ENCODE data around the gene PLOD1. TPM values are rescaled to one million over a fixed set of nuclear protein-coding genes. Genes with fewer than 3 reads are reported as not detected.
A peak's percentile ranks its signal among the peaks of the same experiment; 100 is the strongest.

The PLOD1 gene
- total RNA-seq, 1 experiment from 2014 or later: 138 TPM

- Histone ChIP-seq H3K27ac (no peak overlapping the region), H3K36me3 (peaks cover 2% of the 10 kb centered on the region; the same call in 1 of the 2 replicates), H3K4me1 (peaks cover 30% of the 10 kb centered on the region), H3K27me3 (no peaks in the 10 kb centered on the region), H3K4me3 (no peak overlapping the region), H3K9me3 (replicated peaks) (no peaks in the 10 kb centered on the region)
- DNase-seq: no peak
These were observed 7.8 kb downstream of the PLOD1 start for GRCh38 chr1:11942280-11942679.

DNA sequence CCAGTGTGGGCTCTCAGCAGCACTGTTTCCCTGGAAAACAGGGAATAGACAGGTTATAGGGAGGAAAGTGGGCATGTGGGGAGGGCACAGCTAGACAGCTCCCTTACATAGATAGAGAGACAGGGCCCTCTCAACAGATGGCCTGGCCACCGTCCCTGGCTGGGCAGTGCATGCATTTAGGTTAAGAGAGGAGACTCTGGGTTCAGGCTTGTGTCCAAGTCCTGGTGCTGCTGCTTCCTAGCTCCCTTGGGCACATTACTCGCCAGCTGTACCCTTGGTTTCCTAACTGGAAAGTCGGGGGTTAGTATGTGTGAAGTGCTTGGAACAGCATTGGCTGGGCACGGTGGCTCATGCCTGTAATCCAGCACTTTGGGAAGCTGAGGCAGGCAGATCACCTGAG lies 9.1 kb downstream of the PLOD1 start:
- Histone ChIP-seq H3K27me3 (no peaks in the 10 kb centered on the region), H3K27ac (peak overlapping the region; percentile 68; the same call in 1 of the 2 replicates), H3K4me3 (no peak overlapping the region), H3K4me1 (peaks cover 26% of the 10 kb centered on the region), H3K36me3 (peaks cover 2% of the 10 kb centered on the region; the same call in 1 of the 2 replicates), H3K9me3 (replicated peaks) (no peaks in the 10 kb centered on the region)
- DNase-seq: no peak

- Histone ChIP-seq H3K36me3 (peaks cover 7% of the 10 kb centered on the region), H3K27me3 (no peaks in the 10 kb centered on the region), H3K4me3 (no peak overlapping the region), H3K9me3 (replicated peaks) (no peaks in the 10 kb centered on the region), H3K27ac (peak overlapping the region; percentile 68), H3K4me1 (peaks cover 19% of the 10 kb centered on the region)
- peak; percentile 74 to 87 for DNase-seq
These were observed 9.9 kb downstream of the PLOD1 start for GRCh38 chr1:11944358-11944931.

DNA sequence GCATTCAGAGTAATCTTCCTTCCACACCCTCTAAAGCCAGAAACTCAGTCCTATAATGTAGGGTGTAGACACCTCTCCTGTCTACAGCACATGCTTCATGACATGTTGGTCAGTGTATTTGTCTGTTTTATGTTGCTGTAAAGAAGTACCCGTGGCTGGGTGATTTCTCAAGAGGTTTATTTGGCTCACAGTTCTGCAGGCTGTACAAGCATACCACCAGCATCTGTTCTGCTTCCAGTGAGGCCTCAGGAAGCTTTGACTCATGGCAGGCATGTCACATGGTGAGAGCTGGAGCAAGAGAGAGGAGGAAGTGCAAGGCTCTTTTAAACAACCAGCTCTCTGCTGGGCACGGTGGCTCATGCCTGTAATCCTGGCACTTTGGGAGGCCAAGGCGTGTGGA lies 12.1 kb downstream of the PLOD1 start:
- DNase-seq: no peak

DNA sequence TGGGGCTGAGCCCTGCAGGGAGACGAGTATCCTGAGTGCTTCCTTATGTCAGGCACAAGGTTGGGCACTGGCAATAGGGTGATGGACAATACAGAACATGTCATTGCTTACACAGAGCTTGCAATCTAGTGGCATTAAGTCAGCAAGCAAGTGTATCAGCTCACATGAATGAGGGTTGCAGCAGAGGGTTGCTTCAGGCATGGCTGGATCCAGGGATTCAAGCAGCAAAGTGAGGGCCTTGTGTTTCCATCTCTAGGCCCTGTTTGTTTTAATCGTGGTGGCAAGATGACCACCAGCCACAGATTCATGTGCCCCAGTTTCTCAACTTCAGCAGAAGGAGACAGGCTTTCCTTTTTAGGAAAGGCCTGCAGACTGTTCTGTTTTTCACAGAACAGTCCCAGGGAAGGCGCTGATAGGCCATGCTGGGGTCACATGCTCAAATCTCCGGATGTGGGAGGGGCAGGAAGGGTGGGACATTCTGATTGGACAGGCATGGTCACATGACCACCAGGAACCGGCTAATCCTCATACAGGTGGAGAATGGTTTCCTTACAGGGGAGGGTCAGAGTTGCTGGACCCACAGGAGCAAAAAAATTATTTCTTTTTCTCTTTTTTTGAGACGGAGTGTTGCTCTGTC lies 14.4 kb downstream of the PLOD1 start:
- no peaks in the 10 kb centered on the region for H3K27me3 ChIP-seq
- DNase-seq: peak; percentile 45 to 69
- peaks cover 18% of the 10 kb centered on the region for H3K36me3 ChIP-seq

More for the DNA sequence above, 12.1 kb downstream of the PLOD1 start:
- Histone ChIP-seq H3K4me1 (peaks cover 17% of the 10 kb centered on the region), H3K27ac (no peak overlapping the region), H3K27me3 (no peaks in the 10 kb centered on the region), H3K9me3 (replicated peaks) (no peaks in the 10 kb centered on the region), H3K4me3 (no peak overlapping the region), H3K36me3 (peaks cover 18% of the 10 kb centered on the region)

GRCh38 chr1:11951901-11952300 lies 17.4 kb downstream of the PLOD1 start:
- Histone ChIP-seq H3K4me1 (no peaks in the 10 kb centered on the region), H3K27me3 (no peaks in the 10 kb centered on the region), H3K9me3 (replicated peaks) (no peaks in the 10 kb centered on the region), H3K4me3 (no peak overlapping the region), H3K36me3 (peaks cover 16% of the 10 kb centered on the region), H3K27ac (no peak overlapping the region)
- no peak for DNase-seq

More for the DNA sequence above, 14.4 kb downstream of the PLOD1 start:
- Histone ChIP-seq H3K4me1 (peaks cover 10% of the 10 kb centered on the region), H3K4me3 (no peak overlapping the region), H3K9me3 (replicated peaks) (no peaks in the 10 kb centered on the region), H3K27ac (no peak overlapping the region)

DNA sequence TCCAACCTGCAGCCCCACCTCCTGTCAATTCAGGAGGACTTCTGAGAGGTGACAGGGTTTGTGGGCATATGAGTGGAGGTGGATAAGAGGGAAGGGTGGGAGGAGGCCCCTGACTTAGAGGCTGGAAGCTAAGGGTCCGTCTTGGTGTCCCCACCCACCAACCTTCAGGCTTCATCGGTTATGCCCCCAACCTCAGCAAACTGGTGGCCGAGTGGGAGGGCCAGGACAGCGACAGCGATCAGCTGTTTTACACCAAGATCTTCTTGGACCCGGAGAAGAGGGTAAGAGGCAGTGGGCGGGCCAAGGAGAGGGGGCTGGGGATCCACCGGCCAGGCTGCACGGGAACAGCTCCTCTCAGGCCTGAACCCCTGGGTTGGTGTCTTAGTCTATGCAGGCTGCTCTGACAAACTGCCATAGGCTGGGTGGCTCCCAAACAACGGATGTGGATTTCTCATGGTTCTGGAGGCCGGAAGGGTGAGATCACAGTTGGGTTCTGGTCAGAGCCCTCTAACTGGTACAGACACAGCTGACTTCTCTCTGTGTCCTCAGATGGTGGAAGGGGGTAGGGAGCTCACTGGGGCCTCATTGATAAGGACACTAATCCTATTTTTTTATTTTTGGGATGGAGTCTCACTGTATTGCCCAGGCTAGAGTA lies 18.1 kb downstream of the PLOD1 start:
- H3K27me3 ChIP-seq: no peaks in the 10 kb centered on the region
- no peak overlapping the region for H3K27ac ChIP-seq
- no peak for DNase-seq
- H3K4me1 ChIP-seq: no peaks in the 10 kb centered on the region
- H3K36me3 ChIP-seq: peaks cover 17% of the 10 kb centered on the region
- no peak overlapping the region for H3K4me3 ChIP-seq
- H3K9me3 ChIP-seq (replicated peaks): no peaks in the 10 kb centered on the region

DNA sequence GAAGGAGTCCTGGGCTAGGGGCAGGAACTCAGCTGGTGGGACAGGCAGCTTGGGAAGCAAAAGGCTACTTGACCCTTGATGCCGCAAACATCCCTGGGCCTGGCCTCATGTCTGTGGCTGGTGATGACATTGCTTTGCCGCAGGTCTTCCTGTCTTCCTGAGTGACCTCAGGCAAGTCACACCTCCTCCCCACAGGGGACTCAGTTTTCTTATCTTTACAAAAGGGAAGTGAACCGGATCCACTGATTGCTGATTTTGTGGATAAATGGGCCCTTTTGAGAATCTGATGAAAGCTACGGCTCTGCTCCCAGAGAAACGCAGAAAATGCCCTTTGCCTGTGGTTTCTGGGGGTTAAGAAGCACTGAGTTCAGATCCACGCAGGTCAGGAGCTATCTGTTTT lies 20.7 kb downstream of the PLOD1 start:
- Histone ChIP-seq H3K4me1 (no peaks in the 10 kb centered on the region), H3K36me3 (peaks cover 21% of the 10 kb centered on the region), H3K27me3 (no peaks in the 10 kb centered on the region), H3K9me3 (replicated peaks) (no peaks in the 10 kb centered on the region), H3K4me3 (no peak overlapping the region), H3K27ac (no peak overlapping the region)
- DNase-seq: no peak

DNA sequence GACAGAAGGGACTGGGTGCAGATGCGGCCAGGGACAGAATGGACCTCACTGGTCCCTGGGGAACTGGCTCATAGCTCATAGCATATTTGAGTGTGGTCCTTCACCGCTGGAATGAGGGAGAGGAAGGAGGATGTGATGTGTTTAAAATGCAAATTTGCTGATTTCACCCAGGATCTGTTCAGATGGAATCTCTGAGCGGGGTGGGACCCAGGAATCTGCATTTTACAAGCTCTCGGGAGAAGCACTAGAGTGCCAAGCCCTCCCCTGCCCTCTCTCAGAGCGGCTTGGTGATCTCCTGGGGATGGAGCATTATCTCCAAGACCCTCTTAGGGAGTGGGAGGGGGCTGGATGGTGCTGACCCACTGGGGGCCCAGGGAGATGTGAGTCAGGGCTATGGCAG lies 22.9 kb downstream of the PLOD1 start:
- Histone ChIP-seq H3K4me3 (no peak overlapping the region), H3K27me3 (no peaks in the 10 kb centered on the region), H3K9me3 (replicated peaks) (no peaks in the 10 kb centered on the region), H3K4me1 (no peaks in the 10 kb centered on the region), H3K27ac (no peak overlapping the region), H3K36me3 (peaks cover 23% of the 10 kb centered on the region)
- no peak for DNase-seq

DNA sequence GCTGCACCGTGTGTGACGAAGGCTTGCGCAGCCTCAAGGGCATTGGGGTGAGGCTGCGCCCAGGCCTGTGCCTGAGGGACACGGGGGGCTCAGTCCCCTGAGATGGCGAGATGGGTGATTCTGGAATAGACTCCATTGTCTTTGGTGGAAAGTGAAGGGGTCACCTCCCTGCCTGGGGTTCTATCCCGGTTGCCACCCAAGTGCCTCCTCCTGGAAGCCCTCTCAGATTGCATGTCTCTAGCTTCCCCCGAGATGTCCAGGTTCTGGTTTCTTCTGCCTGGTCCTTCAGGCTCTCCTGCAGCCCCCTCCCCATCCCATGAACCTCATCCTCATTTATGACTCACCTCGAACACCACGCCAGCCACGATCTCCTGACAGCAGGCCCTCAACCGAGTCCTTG lies 23.4 kb downstream of the PLOD1 start:
- Histone ChIP-seq H3K27me3 (no peaks in the 10 kb centered on the region), H3K4me3 (no peak overlapping the region), H3K4me1 (no peaks in the 10 kb centered on the region), H3K9me3 (replicated peaks) (no peaks in the 10 kb centered on the region), H3K27ac (no peak overlapping the region), H3K36me3 (peaks cover 25% of the 10 kb centered on the region)
- DNase-seq: no peak

DNA sequence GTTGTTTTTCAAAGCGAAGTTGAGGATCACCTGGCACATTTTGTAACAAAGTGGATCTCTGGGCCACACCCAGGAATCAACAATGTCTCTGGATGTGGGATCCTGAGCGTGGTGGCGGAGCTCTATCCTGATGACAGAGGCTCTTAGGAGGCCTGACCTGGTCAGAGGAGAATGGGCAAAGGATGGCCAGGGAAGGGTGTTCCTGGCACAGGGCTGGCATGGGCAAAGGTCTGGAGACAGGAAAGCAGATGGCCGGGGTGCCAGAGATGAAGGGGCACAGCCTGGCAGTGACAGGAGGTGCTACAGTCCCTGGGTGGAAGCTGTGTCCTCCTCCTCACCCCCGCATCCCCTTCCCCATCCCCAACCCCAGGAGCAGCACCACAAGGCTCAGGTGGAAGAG lies 25.8 kb downstream of the PLOD1 start:
- H3K4me1 ChIP-seq: no peaks in the 10 kb centered on the region
- H3K36me3 ChIP-seq: peaks cover 39% of the 10 kb centered on the region
- H3K4me3 ChIP-seq: no peak overlapping the region
- no peaks in the 10 kb centered on the region for H3K9me3 ChIP-seq (replicated peaks)
- no peaks in the 10 kb centered on the region for H3K27me3 ChIP-seq
- DNase-seq: no peak
- H3K27ac ChIP-seq: no peak overlapping the region

DNA sequence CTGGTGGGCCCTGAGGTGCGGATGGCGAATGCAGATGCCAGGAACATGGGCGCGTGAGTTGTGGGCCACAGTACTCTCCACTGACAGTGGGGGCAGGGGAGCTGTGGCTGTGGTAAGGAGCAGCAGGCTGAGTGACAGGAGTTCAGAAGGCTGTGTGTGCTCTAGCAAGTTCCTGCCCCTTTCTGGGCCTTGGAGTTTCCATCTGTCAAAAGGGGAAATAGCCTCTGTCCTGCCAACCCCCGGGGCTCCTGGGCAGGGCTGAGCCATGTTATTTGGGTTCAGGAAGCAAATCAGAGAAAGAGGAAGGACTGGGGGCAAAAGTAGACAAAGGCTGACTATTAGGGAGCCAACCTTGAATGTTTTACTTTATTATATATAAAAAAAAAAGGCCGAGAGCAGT lies 26.2 kb downstream of the PLOD1 start:
- Histone ChIP-seq H3K4me3 (no peak overlapping the region), H3K9me3 (replicated peaks) (no peaks in the 10 kb centered on the region), H3K27me3 (no peaks in the 10 kb centered on the region), H3K36me3 (peaks cover 43% of the 10 kb centered on the region), H3K27ac (no peak overlapping the region), H3K4me1 (no peaks in the 10 kb centered on the region)
- no peak for DNase-seq

DNA sequence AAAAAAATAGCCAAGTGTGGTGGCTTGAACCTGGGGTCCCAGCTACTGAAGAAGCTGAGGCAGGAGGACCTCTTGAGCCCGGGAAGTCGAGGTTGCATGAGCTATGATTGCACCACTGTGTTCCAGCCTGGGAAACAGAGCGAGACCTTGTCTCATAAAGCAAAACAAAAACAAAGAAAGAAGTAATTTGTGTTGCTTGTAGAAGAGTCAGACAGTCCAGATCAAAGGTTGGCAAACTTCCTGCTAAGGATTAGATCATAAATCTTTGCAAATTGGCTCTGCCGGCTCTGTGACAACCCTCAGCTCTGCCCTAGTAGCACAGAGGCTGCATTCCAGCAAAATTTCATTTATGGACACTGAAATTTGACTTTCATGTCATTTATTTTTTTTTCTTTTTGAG lies 26.7 kb downstream of the PLOD1 start:
- no peaks in the 10 kb centered on the region for H3K27me3 ChIP-seq
- no peak for DNase-seq
- no peak overlapping the region for H3K27ac ChIP-seq
- no peaks in the 10 kb centered on the region for H3K4me1 ChIP-seq
- no peaks in the 10 kb centered on the region for H3K9me3 ChIP-seq (replicated peaks)
- peaks cover 46% of the 10 kb centered on the region for H3K36me3 ChIP-seq
- H3K4me3 ChIP-seq: no peak overlapping the region

DNA sequence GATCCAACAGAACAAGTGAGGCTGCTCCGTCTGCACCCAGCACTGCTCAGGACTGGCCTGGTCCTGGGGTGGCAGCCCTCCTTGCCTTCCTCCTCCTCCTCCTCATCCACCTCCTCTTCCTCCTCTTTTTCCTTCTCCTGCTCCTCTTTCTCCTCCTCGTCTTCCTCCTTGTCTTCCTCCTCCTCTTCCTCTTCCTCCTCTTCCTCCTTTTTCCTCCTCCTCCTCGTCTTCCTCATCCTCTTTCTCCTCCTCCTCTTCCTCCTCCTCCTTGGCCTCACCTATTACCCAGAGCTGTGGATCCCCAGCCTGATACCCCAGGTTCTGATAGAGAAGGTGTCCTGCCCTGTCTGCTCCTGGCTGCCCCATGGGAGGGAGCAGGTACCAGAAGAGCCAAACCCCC lies 29.1 kb downstream of the PLOD1 start:
- peaks cover 52% of the 10 kb centered on the region for H3K36me3 ChIP-seq
- H3K27me3 ChIP-seq: no peaks in the 10 kb centered on the region
- H3K9me3 ChIP-seq (replicated peaks): no peaks in the 10 kb centered on the region
- no peak overlapping the region for H3K27ac ChIP-seq
- no peak for DNase-seq
- no peaks in the 10 kb centered on the region for H3K4me1 ChIP-seq
- H3K4me3 ChIP-seq: no peak overlapping the region

DNA sequence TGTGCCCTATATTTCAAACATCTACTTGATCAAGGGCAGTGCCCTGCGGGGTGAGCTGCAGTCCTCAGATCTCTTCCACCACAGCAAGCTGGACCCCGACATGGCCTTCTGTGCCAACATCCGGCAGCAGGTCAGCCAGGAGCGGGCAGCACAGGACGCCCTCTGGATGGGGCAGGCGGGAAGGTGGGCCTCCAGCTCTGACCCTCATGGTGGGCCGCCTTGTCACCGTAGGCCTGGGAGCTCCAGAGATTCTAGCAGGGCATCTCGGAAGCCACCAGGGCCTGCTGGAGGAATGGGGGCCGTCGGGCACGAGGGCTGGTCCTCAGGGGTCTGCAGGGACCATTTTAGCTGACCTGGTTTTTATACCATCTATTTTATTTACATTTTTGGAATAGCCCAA lies 30.1 kb downstream of the PLOD1 start:
- Histone ChIP-seq H3K27ac (no peak overlapping the region), H3K4me3 (no peak overlapping the region), H3K27me3 (no peaks in the 10 kb centered on the region), H3K9me3 (replicated peaks) (no peaks in the 10 kb centered on the region), H3K36me3 (peaks cover 52% of the 10 kb centered on the region), H3K4me1 (no peaks in the 10 kb centered on the region)
- DNase-seq: no peak

Measured in SJCRH30 (cell line).